Nephron progenitor cell (in vitro differentiated cells): ENCODE measurements around the gene NCOA1.

Experiments
- DNase-seq: peaks from one replicate; pipeline ENCODE4 v3.0.0; 2021
- H3K27ac Mint-ChIP-seq: 2 replicates; pipeline ENCODE4 v1.8.0; 2021; ENCODE audit warnings: mild to moderate bottlenecking, moderate library complexity, mixed read lengths
- H3K27me3 Mint-ChIP-seq: 2 replicates; pipeline ENCODE4 v1.8.0; 2021; ENCODE audit warnings: mild to moderate bottlenecking, low read depth, mixed read lengths; ENCODE audit not compliant: poor library complexity
- H3K36me3 Mint-ChIP-seq: 2 replicates; pipeline ENCODE4 v1.8.0; 2021; ENCODE audit warnings: low read depth, mixed read lengths
- H3K4me1 Mint-ChIP-seq: 2 replicates; pipeline ENCODE4 v1.8.0; 2021; ENCODE audit warnings: mixed read lengths
- H3K4me3 Mint-ChIP-seq: 2 replicates; pipeline ENCODE4 v1.8.0; 2021; ENCODE audit warnings: mild to moderate bottlenecking, moderate library complexity, mixed read lengths
- H3K9me3 Mint-ChIP-seq: 2 replicates; pipeline ENCODE4 v1.8.0; 2021; ENCODE audit warnings: mild to moderate bottlenecking, moderate library complexity, mixed read lengths
- TF ChIP-seq, protein P1 (sequence below): fragments of 200-600 bp; sonication (generic); IDR thresholded peaks from 2 replicates; pipeline ENCODE4 v1.5.0; 2021; ENCODE audit warnings: antibody characterized with exemption

NCOA1 gene

DNA sequence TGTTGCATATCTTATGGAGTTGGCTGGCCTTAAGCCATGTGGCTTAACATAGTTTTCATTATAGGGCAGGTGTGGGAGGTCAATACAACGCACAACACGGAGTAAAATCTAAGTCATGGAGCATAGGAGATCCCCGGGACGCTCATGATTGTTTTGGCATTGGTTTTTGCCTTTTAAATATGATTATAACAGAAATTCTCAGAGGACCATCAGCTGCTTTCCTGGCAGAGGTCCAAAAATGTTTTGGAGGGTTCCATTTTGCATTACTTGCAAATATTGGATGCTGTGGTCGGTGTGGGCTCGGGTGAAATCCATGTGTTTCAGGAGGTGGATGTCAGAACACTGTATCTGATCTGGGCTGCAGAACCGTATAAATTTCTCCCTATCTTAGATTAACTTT is 3.4 kb downstream of the NCOA1 start:
- Mint-ChIP-seq H3K9me3 (no peaks in the 10 kb centered on the region), H3K27me3 (peaks cover 34% of the 10 kb centered on the region), H3K36me3 (no peaks in the 10 kb centered on the region), H3K4me3 (no peak overlapping the region), H3K4me1 (peaks cover 38% of the 10 kb centered on the region), H3K27ac (no peak overlapping the region)
- TF ChIP-seq, protein P1, sequence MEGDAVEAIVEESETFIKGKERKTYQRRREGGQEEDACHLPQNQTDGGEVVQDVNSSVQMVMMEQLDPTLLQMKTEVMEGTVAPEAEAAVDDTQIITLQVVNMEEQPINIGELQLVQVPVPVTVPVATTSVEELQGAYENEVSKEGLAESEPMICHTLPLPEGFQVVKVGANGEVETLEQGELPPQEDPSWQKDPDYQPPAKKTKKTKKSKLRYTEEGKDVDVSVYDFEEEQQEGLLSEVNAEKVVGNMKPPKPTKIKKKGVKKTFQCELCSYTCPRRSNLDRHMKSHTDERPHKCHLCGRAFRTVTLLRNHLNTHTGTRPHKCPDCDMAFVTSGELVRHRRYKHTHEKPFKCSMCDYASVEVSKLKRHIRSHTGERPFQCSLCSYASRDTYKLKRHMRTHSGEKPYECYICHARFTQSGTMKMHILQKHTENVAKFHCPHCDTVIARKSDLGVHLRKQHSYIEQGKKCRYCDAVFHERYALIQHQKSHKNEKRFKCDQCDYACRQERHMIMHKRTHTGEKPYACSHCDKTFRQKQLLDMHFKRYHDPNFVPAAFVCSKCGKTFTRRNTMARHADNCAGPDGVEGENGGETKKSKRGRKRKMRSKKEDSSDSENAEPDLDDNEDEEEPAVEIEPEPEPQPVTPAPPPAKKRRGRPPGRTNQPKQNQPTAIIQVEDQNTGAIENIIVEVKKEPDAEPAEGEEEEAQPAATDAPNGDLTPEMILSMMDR: no peak
- no peak for DNase-seq

DNA sequence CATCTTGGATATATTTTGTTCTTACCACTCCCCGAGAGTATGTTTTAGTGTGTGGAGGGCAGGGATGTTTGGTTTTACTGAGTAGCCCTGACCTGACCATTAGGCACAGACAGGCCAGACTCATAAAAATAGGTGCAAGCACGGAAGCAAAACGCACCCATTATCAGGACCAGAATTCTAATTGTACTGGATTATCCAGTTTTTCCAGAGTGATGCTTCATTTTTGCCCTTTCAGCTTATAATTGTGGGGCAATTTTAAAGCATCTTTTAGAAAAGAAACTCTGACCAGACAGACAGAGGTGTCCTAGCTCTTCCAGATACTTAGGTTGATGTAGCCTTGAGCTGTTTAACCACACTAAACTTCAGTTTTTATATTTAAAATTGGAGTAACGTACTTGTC is 4.4 kb downstream of the NCOA1 start:
- H3K36me3 Mint-ChIP-seq: no peaks in the 10 kb centered on the region

DNA sequence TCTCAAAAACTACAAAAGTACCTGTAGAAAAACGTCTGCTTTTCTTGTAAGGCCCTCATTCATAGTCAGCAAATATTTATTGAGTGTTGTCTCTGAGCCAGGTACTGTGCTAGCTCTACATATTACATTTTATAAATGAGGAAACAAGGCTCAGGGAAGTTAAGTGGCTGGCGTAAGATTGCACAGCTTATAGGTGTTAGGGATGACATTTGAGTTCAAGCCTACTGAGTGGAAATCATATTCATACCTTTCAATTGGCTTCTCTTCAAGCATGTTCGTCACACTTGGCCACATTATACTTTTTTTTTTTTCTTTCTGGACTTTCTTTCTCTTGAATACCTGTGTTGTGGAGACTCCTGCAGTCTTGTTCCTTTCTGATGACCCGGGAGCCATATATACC is 5.9 kb downstream of the NCOA1 start:
- H3K27me3 Mint-ChIP-seq: peaks cover 30% of the 10 kb centered on the region
- no peak for DNase-seq
- peaks cover 25% of the 10 kb centered on the region for H3K4me1 Mint-ChIP-seq
- no peak overlapping the region for H3K27ac Mint-ChIP-seq
- no peaks in the 10 kb centered on the region for H3K9me3 Mint-ChIP-seq
- H3K36me3 Mint-ChIP-seq: no peaks in the 10 kb centered on the region
- TF ChIP-seq, protein P1: no peak
- no peak overlapping the region for H3K4me3 Mint-ChIP-seq

More for the DNA sequence above, 4.4 kb downstream of the NCOA1 start:
- TF ChIP-seq, protein P1: no peak
- H3K27me3 Mint-ChIP-seq: peaks cover 29% of the 10 kb centered on the region
- H3K4me3 Mint-ChIP-seq: no peak overlapping the region
- no peak overlapping the region for H3K27ac Mint-ChIP-seq
- DNase-seq: no peak
- no peaks in the 10 kb centered on the region for H3K9me3 Mint-ChIP-seq
- peaks cover 28% of the 10 kb centered on the region for H3K4me1 Mint-ChIP-seq

DNA sequence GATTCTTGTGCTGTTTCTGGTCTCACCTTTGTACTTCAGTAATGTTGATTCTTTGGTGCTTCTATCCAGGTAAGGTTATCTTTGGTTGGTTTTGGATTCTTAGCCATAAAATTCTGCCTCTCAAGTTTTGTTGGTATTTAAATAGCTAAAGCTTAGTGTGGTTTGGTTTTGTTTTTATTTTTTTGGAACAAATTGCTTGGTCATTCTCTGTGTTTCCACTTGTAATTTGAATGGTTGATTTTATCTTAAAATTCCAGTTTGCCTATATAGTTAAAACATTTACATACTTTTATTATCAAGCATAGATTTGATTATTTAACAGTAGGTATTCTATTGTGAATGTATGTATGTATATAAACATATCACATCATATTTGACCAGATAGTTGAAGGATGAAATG is 6.6 kb downstream of the NCOA1 start:
- H3K36me3 Mint-ChIP-seq: no peaks in the 10 kb centered on the region
- peaks cover 18% of the 10 kb centered on the region for H3K4me1 Mint-ChIP-seq
- peaks cover 24% of the 10 kb centered on the region for H3K27me3 Mint-ChIP-seq
- DNase-seq: no peak
- H3K27ac Mint-ChIP-seq: no peak overlapping the region
- H3K9me3 Mint-ChIP-seq: no peaks in the 10 kb centered on the region
- H3K4me3 Mint-ChIP-seq: no peak overlapping the region
- TF ChIP-seq, protein P1: no peak

DNA sequence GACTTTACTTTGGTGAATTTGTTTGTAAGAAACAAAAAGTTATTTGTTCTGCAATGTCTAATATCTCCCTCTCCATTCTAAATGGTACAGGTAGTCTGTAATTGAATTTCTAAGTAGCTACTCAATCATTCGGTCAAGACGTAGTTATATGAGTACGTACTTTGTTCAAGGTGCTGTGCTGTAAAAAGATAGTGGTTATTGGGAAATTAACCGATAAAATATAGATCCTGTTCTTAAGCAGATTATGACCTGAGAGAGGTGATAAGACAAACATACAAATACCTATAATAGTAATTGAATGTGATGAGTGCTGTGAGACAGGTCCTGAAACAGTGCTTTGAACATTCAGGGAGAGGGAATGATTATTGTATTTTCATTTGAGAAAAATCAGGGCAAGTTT is 7.1 kb downstream of the NCOA1 start:
- TF ChIP-seq, protein P1: no peak
- Mint-ChIP-seq H3K9me3 (no peaks in the 10 kb centered on the region), H3K4me1 (peaks cover 13% of the 10 kb centered on the region), H3K4me3 (no peak overlapping the region), H3K27ac (no peak overlapping the region), H3K27me3 (peaks cover 19% of the 10 kb centered on the region), H3K36me3 (no peaks in the 10 kb centered on the region)
- DNase-seq: no peak

DNA sequence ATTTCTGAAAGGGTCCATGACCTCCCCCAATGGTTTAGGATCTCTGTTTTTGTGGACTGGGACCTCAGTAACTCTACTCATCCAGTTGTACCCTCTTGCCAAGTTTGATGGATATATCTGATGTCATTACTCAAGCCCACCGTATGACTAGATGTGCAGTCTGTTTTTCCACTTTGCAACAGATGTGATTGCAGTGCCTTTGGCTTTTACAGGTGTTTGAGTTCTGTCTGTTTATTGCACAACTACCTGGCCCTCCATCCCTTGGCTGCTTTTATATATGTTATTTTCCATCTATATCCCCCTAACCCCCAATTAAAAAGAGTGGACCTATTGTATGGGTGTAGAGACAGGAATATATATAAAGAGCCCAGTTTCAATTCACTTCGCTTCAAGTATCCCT is 10.8 kb downstream of the NCOA1 start:
- Mint-ChIP-seq H3K4me1 (no peaks in the 10 kb centered on the region), H3K27me3 (peaks cover 4% of the 10 kb centered on the region), H3K4me3 (no peak overlapping the region), H3K9me3 (no peaks in the 10 kb centered on the region), H3K36me3 (no peaks in the 10 kb centered on the region), H3K27ac (no peak overlapping the region)
- TF ChIP-seq, protein P1: no peak
- no peak for DNase-seq
